H1 (cell line): Measurements from ENCODE around the gene LANCL1. TPM values are rescaled to one million over a fixed set of nuclear protein-coding genes. Genes with fewer than 3 reads are reported as not detected.

Source experiments
- BCL11A ChIP-seq, 2 experiments: IDR thresholded peaks; one replicate each; pipeline ENCODE4 v1.6.1; 2011; ENCODE audit warnings: low read depth in 2 of 2, low read length in 2 of 2, mild to moderate bottlenecking in 2 of 2
- CTBP2 ChIP-seq: IDR thresholded peaks from 2 replicates; pipeline ENCODE4 v1.7.0; 2011; ENCODE audit warnings: borderline replicate concordance, mild to moderate bottlenecking, moderate library complexity, mixed read lengths, low read length; ENCODE audit not compliant: insufficient read depth, insufficient read length
- CTCF ChIP-seq, 3 experiments: IDR thresholded peaks; 1 replicate in 2 of 3; 2 replicates in 1 of 3; pipeline versions ENCODE4 v1.5.1 to v1.6.1; 2011; ENCODE audit warnings: low read length in 3 of 3, mild to moderate bottlenecking in 3 of 3, inconsistent platforms in 2 of 3, low read depth in 1 of 3, moderate library complexity in 1 of 3; ENCODE audit not compliant: insufficient read depth in 1 of 3; ENCODE audit errors: control extremely low read depth in 1 of 3
- GTF2F1 ChIP-seq: IDR thresholded peaks from 2 replicates; pipeline ENCODE4 v1.6.1; 2012; ENCODE audit warnings: low read depth, low read length, improper control_type of control experiment, borderline replicate concordance
- HDAC2 ChIP-seq, 2 experiments: fragments of 300-600 bp in 1 of 2; sonication (generic) in 1 of 2; IDR thresholded peaks; 2 replicates each; pipeline ENCODE4 v1.6.1; 2011 to 2012; ENCODE audit warnings: low read depth in 2 of 2, low read length in 2 of 2, mild to moderate bottlenecking in 2 of 2, moderate library complexity in 2 of 2, borderline replicate concordance in 1 of 2, inconsistent platforms in 1 of 2
- HDAC6 ChIP-seq: IDR thresholded peaks from one replicate; pipeline ENCODE4 v1.7.1; 2012; ENCODE audit warnings: low read depth, mild to moderate bottlenecking, inconsistent platforms, low read length, moderate library complexity
- NRF1 ChIP-seq: IDR thresholded peaks from 2 replicates; pipeline ENCODE4 v1.6.1; 2011; ENCODE audit warnings: mild to moderate bottlenecking, low read depth, low read length, improper control_type of control experiment
- RBBP5 ChIP-seq: IDR thresholded peaks from 2 replicates; pipeline ENCODE4 v1.7.1; 2012; ENCODE audit warnings: low read depth, mild to moderate bottlenecking, inconsistent platforms, low read length, moderate library complexity, borderline replicate concordance
- RFX5 ChIP-seq: IDR thresholded peaks from 2 replicates; pipeline ENCODE4 v1.6.1; 2011; ENCODE audit warnings: low read depth, low read length, improper control_type of control experiment, borderline replicate concordance
- RNF2 ChIP-seq: fragments of 200-900, 300-1000 bp; sonication (generic); IDR thresholded peaks from 2 replicates; pipeline ENCODE4 v1.7.1; 2016; ENCODE audit warnings: borderline replicate concordance, low read depth, mild to moderate bottlenecking, antibody characterized with exemption, low read length; ENCODE audit not compliant: poor library complexity, severe bottlenecking; ENCODE audit errors: missing control alignments
- SIN3A ChIP-seq, 2 experiments: IDR thresholded peaks in 1 of 2; conservative IDR thresholded peaks in 1 of 2; 2 replicates each; pipeline ENCODE4 v1.6.1; 2011 to 2012; ENCODE audit warnings: low read length in 2 of 2, improper control_type of control experiment in 1 of 2, low read depth in 1 of 2, mild to moderate bottlenecking in 1 of 2
- SIRT6 ChIP-seq: IDR thresholded peaks from one replicate; pipeline ENCODE4 v1.7.1; 2012; ENCODE audit warnings: low read length, inconsistent platforms
- SIX5 ChIP-seq: IDR thresholded peaks from 2 replicates; pipeline ENCODE4 v1.6.1; 2011; ENCODE audit warnings: mild to moderate bottlenecking, low read depth, low read length
- SP1 ChIP-seq: IDR thresholded peaks from 2 replicates; pipeline ENCODE4 v1.6.1; 2011; ENCODE audit warnings: low read depth, low read length
- SUZ12 ChIP-seq: fragments of 200-600 bp; sonication (generic); IDR thresholded peaks from 2 replicates; pipeline ENCODE4 v1.6.1; 2012; ENCODE audit warnings: mild to moderate bottlenecking, inconsistent platforms, low read length, moderate library complexity, mixed read lengths
- TAF7 ChIP-seq: optimal IDR thresholded peaks from 2 replicates; pipeline ENCODE3; 2011; ENCODE audit warnings: low read depth, mild to moderate bottlenecking, inconsistent platforms, low read length, moderate library complexity, borderline replicate concordance
- TEAD4 ChIP-seq: IDR thresholded peaks from 2 replicates; pipeline ENCODE4 v1.6.1; 2012; ENCODE audit warnings: low read depth, low read length, inconsistent platforms, mixed read lengths
- YY1 ChIP-seq: IDR thresholded peaks from 2 replicates; pipeline ENCODE4 v1.6.1; 2011; ENCODE audit warnings: low read depth, mild to moderate bottlenecking, low read length
- polyA plus RNA-seq, 7 experiments: library from polyadenylated mRNA; depleted of rRNA in 3 of 7; stranded (reverse) in 5 of 7; unstranded in 2 of 7; fragments of >200 nt in 5 of 7; fragments of 200-250 nt in 2 of 7; gene quantifications; 1 replicate in 5 of 7; 2 replicates in 1 of 7; 4 replicates in 1 of 7; pipeline versions ENCODE4 v1.2.1 to v1.2.3, GENCODE V29; 2011 to 2013; ENCODE audit warnings: missing spikeins in 2 of 7, mixed read lengths in 2 of 7
- total RNA-seq: library from RNA; stranded (reverse); fragmentation: NEBNext Ultra II Directional; extraction: Animal tissue kit (Norgen Biotek cat#: 25700); gene quantifications from 2 replicates; pipeline ENCODE4 v1.2.1, GENCODE V29; 2021
- TF ChIP-seq, protein P1 (sequence below): IDR thresholded peaks from 2 replicates; pipeline ENCODE4 v1.6.1; 2011; ENCODE audit warnings: low read depth, mild to moderate bottlenecking, low read length; ENCODE audit not compliant: insufficient read depth

LANCL1 gene
- total and polyA plus RNA-seq, 2 of the 8 experiments (the other 6 are each of a cell fraction or from before 2014, with no cell fraction given), result 26.2 to 48.7 TPM

- TF ChIP-seq RNF2 (no peak), TEAD4 (no peak), SIRT6 (no peak), BCL11A (IDR thresholded peaks at IDR 0.05; ENCODE audit: low read depth in 2 of 2, low read length in 2 of 2) (no peak), SUZ12 (no peak), CTCF (IDR thresholded peaks at IDR 0.05; ENCODE audit: control extremely low read depth in 1 of 3, insufficient read depth in 1 of 3, low read depth in 1 of 3, low read length in 3 of 3) (no peak), NRF1 (no peak), HDAC2 (IDR thresholded peaks at IDR 0.05; ENCODE audit: borderline replicate concordance in 1 of 2, low read depth in 2 of 2, low read length in 2 of 2) (0 out of 4 replicates have a peak, but pooled peaks of 1 of the 2 experiments have one; percentile 72), SIN3A (conservative IDR thresholded peaks at IDR 0.05 in 1 of 2, IDR thresholded peaks at IDR 0.05 in 1 of 2; ENCODE audit: low read depth in 1 of 2, low read length in 2 of 2) (no peak), RFX5 (no peak), TAF7 (no peak), CTBP2 (no peak), SP1 (peak; percentile 67), GTF2F1 (no peak), YY1 (no peak), SIX5 (no peak), RBBP5 (peak; percentile 65; the same call in 1 of the 2 replicates), HDAC6 (no peak)
- TF ChIP-seq, protein P1, sequence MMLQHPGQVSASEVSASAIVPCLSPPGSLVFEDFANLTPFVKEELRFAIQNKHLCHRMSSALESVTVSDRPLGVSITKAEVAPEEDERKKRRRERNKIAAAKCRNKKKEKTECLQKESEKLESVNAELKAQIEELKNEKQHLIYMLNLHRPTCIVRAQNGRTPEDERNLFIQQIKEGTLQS, result no peak
These were observed at the start of gene LANCL1 (continued) for GRCh38 chr2:210476194-210477128.
